Measurements from ENCODE around the gene LST1. TPM values are rescaled to one million over a fixed set of nuclear protein-coding genes. Genes with fewer than 3 reads are reported as not detected.
A peak's percentile ranks its signal among the peaks of the same experiment; 100 is the strongest.

Gene LST1
- total and polyA plus RNA-seq, 4 donors = 10.4 to 24.6 (median 13.4) TPM

- no peak overlapping the region for H3K9ac ChIP-seq (ENCODE audit: low read depth in 1 of 2, low read length in 2 of 2)
- H3K4me3 ChIP-seq (ENCODE audit: low read depth in 1 of 3, low read length in 3 of 3) = no peak overlapping the region
- H3K27ac ChIP-seq (ENCODE audit: low read depth in 1 of 2, low read length in 2 of 2) = no peak overlapping the region
- WGBS = 90% methylated on average over 7 of the region's 7 CpGs
- no peak for DNase-seq (ENCODE audit: low spot score)
- no peak for TF ChIP-seq NR2F2 (IDR thresholded peaks at IDR 0.05)
- TF ChIP-seq FOXA2 (IDR thresholded peaks at IDR 0.05) = no peak
- no peak for TF ChIP-seq JUND (IDR thresholded peaks at IDR 0.05)
- no peak for TF ChIP-seq TAF1 (conservative IDR thresholded peaks at IDR 0.05)
- no peak for TF ChIP-seq GABPA (IDR thresholded peaks at IDR 0.05 in 1 of 2, conservative IDR thresholded peaks at IDR 0.05 in 1 of 2)
- TF ChIP-seq RXRA (IDR thresholded peaks at IDR 0.05) = no peak
- no peak for TF ChIP-seq REST (IDR thresholded peaks at IDR 0.05)
- TF ChIP-seq FOXA1 (IDR thresholded peaks at IDR 0.05) = no peak
- no peak for TF ChIP-seq HNF4G (IDR thresholded peaks at IDR 0.05)
- no peak for TF ChIP-seq CTCF (IDR thresholded peaks at IDR 0.05; ENCODE audit: low read depth, low read length, missing input control)
- TF ChIP-seq SP1 (IDR thresholded peaks at IDR 0.05) = no peak
- no peak for TF ChIP-seq MAX (IDR thresholded peaks at IDR 0.05)
- no peak for TF ChIP-seq YY1 (IDR thresholded peaks at IDR 0.05)
- TF ChIP-seq RAD21 (IDR thresholded peaks at IDR 0.05) = no peak
- no peak for TF ChIP-seq ZBTB33 (IDR thresholded peaks at IDR 0.05)
- TF ChIP-seq ATF3 (IDR thresholded peaks at IDR 0.05) = no peak
- no peaks in the 10 kb centered on the region for H3K36me3 ChIP-seq (ENCODE audit: control insufficient read depth in 4 of 4, insufficient read depth in 3 of 4, low read depth in 1 of 4, low read length in 3 of 4)
- H3K27me3 ChIP-seq (ENCODE audit: control insufficient read depth in 4 of 4, insufficient read depth in 4 of 4, low read length in 3 of 4) = no peaks in the 10 kb centered on the region
- peaks cover 0 to 3% (median 0%) of the 10 kb centered on the region in 4 donors for H3K4me1 ChIP-seq (ENCODE audit: control insufficient read depth in 4 of 4, insufficient read depth in 4 of 4, low read length in 3 of 4)
- no peaks in the 10 kb centered on the region for H3K9me3 ChIP-seq (ENCODE audit: control insufficient read depth in 4 of 4, low read length in 3 of 4)
These were observed 6.3 kb downstream of the LST1 start for GRCh38 chr6:31592396-31592771.

- peak; percentile 56 to 69 for TF ChIP-seq RAD21 (IDR thresholded peaks at IDR 0.05)
- TF ChIP-seq FOXA2 (IDR thresholded peaks at IDR 0.05) = no peak
- peak; percentile 33 for TF ChIP-seq CTCF (IDR thresholded peaks at IDR 0.05; ENCODE audit: low read depth, low read length, missing input control)
- TF ChIP-seq RXRA (IDR thresholded peaks at IDR 0.05) = no peak
- no peak for TF ChIP-seq GABPA (IDR thresholded peaks at IDR 0.05 in 1 of 2, conservative IDR thresholded peaks at IDR 0.05 in 1 of 2)
- no peak for DNase-seq (ENCODE audit: low spot score)
These were observed 10.9 kb downstream of the LST1 start for GRCh38 chr6:31597006-31597405.

More at GRCh38 chr6:31597006-31597405, 10.9 kb downstream of the LST1 start:
- H3K4me1 ChIP-seq (ENCODE audit: control insufficient read depth in 4 of 4, insufficient read depth in 4 of 4, low read length in 3 of 4) = peaks cover 0 to 6% (median 4%) of the 10 kb centered on the region in 4 donors
- WGBS = 20% methylated on average over 2 of the region's 2 CpGs
- H3K9me3 ChIP-seq (ENCODE audit: control insufficient read depth in 4 of 4, low read length in 3 of 4) = no peaks in the 10 kb centered on the region
- H3K36me3 ChIP-seq (ENCODE audit: control insufficient read depth in 4 of 4, insufficient read depth in 3 of 4, low read depth in 1 of 4, low read length in 3 of 4) = no peaks in the 10 kb centered on the region
- H3K27me3 ChIP-seq (ENCODE audit: control insufficient read depth in 4 of 4, insufficient read depth in 4 of 4, low read length in 3 of 4) = no peaks in the 10 kb centered on the region
- H3K27ac ChIP-seq (ENCODE audit: low read depth in 1 of 2, low read length in 2 of 2) = no peak overlapping the region
- no peak overlapping the region for H3K4me3 ChIP-seq (ENCODE audit: low read depth in 1 of 3, low read length in 3 of 3)
- H3K9ac ChIP-seq (ENCODE audit: low read depth in 1 of 2, low read length in 2 of 2) = no peak overlapping the region
